Thyroid gland (tissue), 4 donors: ENCODE data around the gene METTL25B.

Experiments
- POLR2A ChIP-seq, 2 donors: fragments of 450-650 bp; IDR thresholded peaks; one replicate each; pipeline ENCODE4 v1.6.1; 2017; ENCODE audit warnings: antibody characterized with exemption in 2 of 2, mild to moderate bottlenecking in 2 of 2, moderate library complexity in 1 of 2
- TF ChIP-seq, protein P1 (sequence below), 6 experiments: fragments of 200-600 bp in 3 of 6; fragments of 450-650 bp in 3 of 6; sonication (generic) in 3 of 6; IDR thresholded peaks; one replicate each; pipeline ENCODE4 v1.5.1; 2016 to 2019; ENCODE audit warnings: antibody characterized with exemption in 6 of 6, mild to moderate bottlenecking in 2 of 6, inconsistent platforms in 1 of 6, moderate library complexity in 1 of 6

DNA sequence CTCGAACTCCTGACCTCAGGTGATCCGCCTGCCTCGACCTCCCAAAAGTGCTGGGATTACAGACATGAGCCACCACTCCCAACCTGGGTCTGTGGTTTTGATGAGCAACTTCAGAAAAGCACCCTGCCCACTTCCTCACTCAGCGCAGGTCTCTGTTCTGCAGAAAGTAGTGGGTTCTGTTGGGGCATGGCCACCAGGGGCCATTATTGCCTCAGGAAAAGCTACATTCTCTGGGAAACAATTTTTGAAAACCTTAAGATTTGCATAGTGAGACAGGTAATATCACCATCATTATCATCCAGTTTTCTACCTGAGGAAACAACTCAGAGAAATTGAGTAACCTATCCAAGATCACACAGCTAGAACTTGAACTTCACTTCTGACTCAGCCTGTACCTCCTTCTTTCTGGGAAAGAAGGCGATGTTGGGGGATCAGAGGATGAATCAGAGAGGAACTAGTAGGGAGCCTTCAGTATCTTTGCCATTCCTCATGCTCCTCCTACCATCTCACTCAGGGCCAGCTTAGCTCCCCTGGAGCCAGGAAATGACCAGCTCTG is 44.0 kb upstream of the METTL25B start:
- TF ChIP-seq POLR2A (IDR thresholded peaks at IDR 0.05): no peak
- TF ChIP-seq, protein P1, sequence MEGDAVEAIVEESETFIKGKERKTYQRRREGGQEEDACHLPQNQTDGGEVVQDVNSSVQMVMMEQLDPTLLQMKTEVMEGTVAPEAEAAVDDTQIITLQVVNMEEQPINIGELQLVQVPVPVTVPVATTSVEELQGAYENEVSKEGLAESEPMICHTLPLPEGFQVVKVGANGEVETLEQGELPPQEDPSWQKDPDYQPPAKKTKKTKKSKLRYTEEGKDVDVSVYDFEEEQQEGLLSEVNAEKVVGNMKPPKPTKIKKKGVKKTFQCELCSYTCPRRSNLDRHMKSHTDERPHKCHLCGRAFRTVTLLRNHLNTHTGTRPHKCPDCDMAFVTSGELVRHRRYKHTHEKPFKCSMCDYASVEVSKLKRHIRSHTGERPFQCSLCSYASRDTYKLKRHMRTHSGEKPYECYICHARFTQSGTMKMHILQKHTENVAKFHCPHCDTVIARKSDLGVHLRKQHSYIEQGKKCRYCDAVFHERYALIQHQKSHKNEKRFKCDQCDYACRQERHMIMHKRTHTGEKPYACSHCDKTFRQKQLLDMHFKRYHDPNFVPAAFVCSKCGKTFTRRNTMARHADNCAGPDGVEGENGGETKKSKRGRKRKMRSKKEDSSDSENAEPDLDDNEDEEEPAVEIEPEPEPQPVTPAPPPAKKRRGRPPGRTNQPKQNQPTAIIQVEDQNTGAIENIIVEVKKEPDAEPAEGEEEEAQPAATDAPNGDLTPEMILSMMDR (IDR thresholded peaks at IDR 0.05): no peak
